ENCODE measurements around the gene PDCD5.
A peak's percentile ranks its signal among the peaks of the same experiment; 100 is the strongest.
"Not testable (repeated sequence)": the region's sequence is repeated elsewhere in the genome, so short reads cannot be mapped to it uniquely, and the experiment has no call there.

Gene PDCD5

DNA sequence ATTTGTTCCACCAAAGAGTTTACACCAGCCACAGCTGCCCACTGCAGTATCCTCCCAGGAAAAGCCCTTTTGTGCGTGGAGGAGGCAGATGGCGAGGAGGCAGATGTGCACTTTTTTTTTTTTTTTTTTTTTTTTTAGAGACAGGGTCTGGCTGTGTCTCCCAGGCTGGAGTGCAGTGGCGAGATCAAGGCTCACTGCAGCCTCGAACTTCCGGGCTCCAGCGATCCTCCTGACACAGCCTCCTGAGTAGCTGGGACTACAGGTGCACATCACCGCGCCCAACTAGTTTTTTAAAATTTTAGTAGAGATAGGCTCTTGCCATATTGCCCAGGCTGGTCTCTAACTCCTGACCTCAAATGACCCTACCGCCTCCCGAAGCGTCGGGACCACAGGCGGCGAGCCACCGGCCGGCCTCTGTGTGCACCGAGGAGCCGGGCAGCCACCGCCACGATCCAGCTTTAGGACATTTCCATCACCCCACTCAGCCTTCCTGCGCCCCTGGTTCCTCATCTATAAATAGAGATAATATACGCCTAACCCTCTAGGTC lies 563 bp upstream of the PDCD5 start:
- DNase-seq: no peak

DNA sequence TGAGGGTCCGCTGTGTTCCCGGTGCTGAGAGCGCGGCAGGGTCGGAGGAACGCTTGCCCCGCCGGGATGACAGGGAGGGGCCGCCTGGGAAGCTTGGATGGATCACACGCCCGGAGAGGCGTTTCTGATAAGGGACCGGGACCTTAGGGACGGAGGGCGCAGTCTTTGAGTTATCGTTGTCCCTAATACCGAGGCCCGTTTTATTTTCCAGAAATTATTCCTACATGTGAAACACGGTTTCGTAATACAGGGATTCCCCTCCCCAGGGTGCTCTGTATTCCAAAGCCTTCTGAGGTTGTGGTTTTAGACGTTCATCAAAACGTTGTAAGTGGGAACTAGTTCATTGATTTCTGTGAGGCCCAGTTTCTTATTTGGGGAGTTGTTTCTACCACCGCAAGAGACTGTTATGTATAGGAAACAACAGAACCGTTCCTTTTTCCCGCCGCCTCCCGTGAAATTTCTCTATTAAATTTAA lies 752 bp downstream of the PDCD5 start:
- no peak for DNase-seq

DNA sequence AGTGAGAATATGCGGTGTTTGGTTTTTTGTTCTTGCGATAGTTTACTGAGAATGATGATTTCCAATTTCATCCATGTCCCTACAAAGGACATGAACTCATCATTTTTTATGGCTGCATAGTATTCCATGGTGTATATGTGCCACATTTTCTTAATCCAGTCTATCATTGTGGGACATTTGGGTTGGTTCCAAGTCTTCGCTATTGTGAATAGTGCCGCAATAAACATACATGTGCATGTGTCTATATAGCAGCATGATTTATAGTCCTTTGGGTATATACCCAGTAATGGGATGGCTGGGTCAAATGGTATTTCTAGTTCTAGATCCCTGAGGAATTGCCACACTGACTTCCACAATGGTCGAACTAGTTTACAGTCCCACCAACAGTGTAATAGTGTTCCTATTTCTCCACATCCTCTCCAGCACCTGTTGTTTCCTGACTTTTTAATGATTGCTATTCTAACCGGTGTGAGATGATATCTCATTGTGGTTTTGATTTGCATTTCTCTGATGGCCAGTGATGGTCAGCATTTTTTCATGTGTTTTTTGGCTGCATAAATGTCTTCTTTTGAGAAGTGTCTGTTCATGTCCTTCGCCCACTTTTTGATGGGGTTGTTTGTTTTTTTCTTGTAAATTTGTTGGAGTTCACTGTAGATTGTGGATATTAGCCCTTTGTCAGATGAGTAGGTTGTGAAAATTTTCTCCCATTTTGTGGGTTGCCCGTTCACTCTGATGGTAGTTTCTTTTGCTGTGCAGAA lies 6.9 kb downstream of the PDCD5 start:
- not testable (repeated sequence) for DNase-seq

DNA sequence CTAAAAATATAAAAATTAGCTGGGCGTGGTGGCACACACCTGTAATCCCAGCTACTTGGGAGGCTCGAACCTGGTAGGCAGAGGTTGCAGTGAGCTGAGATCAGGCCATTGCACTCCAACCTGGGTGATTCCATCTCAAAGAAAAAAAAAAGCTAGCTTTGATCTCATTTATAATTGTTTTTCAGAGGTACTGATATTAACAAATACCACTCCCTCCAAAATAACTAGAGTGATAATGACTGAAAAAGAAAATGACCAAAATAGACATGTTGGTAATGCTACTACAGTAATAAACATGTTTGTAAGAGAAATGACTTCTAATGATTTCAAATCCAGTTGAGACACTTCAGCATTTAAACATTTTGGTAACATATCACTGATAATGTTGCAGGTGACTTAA lies 13.0 kb downstream of the PDCD5 start:
- DNase-seq: no peak

DNA sequence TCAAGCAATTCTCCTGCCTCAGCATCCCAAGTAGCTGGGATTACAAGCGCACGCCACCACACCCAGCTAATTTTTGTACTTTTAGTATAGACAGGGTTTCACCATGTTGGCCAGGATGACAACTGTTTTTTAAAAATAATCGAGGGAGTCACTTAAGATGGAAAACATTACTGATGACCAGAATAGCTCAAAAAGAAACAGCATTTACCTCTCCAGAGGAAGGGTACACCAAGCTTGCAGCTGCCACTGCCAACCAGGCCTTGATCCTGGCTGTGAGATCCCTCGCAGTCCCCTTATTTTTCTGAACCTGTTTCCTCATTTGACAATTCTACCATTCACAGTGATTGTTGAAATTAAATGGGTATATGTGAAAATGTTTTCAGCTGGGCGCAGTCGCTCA lies 14.5 kb downstream of the PDCD5 start:
- DNase-seq: no peak

DNA sequence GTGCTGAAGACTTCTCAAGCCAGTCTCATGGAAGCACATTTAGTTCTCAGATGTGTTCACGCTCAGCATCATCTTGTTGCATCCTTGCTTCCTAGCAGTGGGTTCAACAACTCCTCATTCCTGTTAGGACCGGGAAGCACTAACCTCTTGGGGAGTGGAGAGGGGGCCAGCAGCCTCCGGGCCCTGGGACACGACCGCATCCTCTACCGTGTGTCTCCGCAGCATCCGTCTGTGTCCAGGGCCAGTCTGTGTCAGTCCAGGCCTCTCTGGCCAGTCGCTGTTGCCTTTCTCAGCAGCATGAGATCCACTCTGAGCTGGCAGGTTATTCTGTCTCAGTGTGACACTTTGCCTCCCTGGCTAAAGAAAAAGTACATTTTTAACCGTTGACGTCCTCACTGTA lies 17.0 kb downstream of the PDCD5 start:
- DNase-seq: no peak

DNA sequence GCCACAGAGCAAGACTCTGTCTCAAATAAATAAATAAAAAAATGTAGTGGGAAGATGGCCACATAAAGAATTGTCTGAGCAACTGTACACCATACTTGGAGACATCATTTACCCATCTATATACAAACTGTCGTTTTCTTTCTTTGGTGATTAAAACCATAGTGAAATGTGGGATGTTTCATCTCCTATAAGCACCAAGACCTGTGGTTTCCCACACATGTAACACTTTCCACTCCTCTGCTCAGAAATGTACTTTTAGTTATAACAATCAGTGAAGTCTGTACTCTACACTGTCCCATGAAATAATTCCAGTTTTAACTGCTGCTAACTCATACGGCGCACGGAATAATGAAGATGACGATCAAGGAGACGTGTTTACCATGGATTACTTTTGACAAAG lies 18.3 kb downstream of the PDCD5 start:
- DNase-seq: no peak

DNA sequence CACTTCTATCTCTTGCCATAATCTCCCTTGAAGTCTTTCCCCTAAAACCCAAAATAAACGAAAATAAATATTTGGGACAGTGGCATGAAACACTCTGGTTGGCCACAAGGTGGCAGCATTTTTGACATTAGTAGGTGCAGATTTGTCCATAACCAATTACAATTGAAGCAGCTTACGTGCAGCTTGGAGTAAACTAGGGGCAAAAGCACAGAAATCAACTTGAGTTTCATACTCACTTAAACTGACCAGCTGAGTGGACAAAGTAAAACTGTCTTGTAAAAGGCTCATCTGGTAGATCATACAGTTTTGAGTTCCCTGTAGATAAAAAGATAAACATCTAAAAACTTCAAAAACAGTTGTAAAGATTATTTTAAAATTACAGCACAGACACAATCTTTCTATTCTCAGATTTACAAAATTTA lies 18.8 kb downstream of the PDCD5 start:
- peak; percentile 37 for DNase-seq

DNA sequence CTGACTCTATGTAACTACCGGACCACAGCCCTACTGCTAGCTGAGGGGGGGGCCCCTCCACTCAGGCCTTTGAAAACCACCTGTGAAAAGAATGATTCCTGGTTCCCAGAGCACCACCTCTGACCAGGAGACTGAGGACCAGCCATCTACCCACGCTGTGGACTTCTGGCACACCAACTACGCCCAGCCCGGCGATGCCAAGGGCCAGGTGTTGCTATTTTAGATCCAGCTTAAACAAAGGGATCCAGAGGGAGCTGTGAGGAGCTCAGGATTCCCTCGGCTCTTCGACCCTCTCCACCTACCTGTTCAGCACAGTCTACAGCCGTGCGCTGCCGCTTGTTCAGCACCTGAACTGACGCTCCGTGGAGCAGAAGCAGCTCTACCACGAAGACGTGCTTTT lies 23.0 kb downstream of the PDCD5 start:
- DNase-seq: no peak

DNA sequence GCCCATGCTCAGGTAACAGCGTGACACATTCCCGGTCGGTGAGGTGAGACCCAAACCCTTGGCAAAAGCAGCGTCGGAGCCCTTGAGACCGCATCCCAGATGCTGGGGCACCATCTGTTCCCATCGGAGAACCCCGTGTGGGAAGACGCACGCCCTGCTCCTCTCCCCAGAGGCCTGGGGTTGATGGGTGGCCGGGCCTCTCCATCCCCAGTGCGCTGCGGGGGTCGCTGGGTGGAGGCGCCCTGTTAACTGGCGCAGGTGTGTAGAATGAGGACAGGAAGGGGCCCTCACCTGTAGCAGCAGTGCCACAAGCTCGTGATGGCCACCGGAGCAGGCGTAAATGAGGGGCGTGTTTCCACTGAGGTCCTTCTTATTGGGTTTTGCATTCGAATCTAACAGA lies 24.6 kb downstream of the PDCD5 start:
- no peak for DNase-seq

DNA sequence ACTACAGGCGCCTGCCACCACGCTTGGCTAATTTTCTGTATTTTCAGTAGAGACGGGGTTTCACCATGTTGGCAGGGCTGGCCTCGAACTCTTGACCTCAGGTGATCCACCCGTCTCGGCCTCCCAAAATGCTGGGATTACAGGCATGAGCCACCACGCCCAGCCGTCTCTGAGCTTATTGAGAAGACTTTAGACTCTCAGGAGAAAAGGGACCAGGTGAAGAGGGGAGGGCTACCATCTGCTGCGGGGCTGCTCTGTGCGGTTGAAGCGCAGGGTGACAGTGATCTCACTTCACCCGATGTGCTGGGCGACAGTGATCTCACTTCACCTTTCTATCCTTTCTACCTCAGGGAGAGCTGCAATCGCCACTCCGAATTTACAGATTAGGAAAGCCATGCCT lies 25.3 kb downstream of the PDCD5 start:
- DNase-seq: no peak

DNA sequence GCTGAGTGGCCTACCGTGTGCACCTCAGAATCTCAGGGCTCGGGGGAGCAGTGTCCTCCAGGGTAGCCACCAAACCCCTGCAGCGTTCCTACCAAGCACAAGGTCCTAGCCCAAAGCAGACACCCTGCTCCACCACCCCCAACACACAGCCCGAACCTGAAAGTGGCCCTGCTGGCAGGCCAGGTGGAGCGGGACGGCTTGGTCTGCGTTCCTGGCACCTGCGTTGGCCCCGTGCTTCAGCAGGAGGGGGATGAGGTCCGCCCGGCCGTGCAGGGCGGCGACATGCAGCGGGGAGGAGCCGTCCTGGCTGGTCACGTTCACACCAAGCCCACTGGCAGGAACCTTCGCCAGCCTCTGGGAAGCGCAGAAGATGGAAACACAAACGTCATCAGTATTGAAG lies 26.5 kb downstream of the PDCD5 start:
- no peak for DNase-seq

DNA sequence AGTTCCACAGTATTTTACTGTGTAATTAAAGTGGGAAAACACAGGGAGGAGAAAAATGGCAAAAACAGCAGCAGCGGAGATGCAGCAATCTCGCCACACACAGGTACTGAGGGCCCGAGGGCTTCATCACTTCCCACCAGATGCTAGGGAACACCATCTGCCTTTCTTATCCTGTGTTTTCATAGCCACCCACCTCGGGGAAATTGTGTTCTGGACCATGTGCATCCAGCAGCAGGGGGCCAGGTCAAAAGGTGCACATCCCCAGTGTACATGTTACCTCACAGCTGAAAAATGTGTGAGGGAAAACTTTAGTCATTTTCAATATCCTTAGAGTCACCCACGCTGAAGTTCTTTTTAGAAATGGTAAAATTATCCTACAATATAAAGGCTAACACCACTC lies 30.2 kb downstream of the PDCD5 start:
- no peak for DNase-seq

DNA sequence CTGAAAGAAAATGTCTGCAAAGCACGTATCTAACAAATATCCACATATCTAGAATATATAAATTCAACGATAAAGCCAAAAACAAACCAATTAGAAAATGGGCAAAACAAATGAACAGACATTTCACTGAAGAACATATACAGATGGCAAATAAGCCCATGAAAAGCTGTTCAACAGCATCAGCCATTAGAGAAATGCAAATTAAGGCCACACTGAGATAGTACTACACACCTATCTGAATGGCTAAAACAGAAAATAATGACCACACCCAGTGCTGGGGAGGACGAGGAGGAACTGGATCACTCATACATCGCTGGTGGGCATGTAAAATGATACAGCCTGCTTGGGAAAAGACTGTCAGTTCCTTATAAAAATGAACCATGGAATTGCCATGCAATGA lies 32.0 kb downstream of the PDCD5 start:
- no peak for DNase-seq

DNA sequence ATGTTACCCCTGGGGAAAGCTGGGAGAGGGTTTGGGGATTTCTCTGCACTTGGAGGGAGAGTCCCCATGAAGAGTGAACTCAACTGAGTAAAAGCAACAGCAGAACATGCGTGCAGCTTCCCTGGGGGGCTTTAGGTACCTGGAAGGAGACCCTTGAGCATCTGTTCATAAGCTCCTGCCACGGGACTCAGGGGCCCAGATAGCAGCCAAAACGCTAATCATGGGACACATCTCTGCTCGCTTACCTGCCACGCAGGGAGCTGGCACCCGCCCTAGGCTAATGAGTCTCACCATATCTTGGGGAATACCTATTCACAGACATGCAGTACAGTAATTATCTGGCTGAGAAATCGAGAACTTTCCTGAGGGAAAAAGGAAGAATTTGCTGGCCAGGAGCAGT lies 33.9 kb downstream of the PDCD5 start:
- DNase-seq: no peak

DNA sequence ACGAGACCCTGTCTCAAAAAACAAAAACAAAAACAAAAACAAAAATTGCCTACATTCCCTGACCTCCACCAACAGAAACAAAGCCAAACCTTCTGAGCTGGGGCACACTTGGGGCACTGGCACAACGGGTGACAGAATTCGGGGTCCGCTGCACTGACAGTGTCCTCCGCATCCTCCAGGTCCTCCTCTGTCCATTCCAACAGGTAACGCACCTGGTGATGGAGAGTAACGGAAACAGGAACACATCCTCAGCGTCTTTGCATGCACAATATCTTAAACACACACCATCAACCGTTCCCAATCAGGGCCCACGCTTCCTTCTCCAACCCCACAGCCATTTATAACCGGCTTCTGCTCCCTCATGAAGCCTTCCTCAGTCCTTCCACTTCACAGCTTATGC lies 34.6 kb downstream of the PDCD5 start:
- no peak for DNase-seq

DNA sequence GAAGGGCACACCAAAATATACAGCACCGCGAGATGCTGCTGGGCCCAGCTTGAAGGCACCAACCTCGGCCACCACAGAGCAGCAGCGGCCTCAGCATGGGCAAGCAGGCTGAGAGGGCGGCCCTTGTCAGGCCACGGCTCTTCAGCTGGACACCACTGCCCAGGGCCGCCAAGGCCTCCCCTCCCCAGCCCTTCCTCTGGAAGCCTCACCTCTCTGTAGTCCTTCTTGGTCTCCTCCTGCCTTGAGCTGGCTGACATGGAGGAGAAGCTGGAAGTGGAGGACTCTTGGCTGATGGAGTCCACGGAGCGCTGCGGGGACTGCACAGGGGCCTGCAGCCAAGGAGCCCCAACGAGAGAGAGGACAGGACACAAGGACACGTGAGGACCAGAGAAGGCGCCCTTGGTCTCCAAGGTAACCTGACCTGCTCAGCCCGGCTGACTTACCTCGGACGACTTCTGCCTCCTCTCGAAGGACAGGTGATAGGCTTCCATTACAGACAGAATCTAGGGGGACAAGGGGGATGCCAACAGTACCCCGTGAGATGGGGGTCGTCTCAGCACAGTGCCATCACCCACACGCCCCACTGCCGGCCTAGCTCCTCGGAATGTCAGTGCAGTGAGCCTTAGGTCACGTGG lies 38.2 kb downstream of the PDCD5 start:
- DNase-seq: no peak

DNA sequence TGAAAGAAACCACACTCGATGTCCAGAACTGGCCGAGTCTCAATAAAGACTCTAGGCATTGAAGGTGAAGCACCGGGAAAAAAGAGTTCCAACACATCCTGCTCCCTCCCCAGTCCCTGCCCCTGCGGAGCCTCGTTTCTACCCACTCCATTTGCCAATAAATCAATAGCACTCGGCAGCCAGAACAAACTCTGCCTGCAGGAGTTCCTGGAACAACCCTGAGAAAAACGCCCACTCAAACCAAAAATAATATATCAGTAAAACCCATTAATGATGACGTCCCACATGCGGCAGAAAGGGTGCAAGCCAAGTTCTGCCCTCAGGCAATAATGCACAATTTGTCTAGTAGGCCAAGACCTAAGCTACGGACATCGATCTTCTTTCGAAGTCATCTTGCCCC lies 41.0 kb downstream of the PDCD5 start:
- no peak for DNase-seq

DNA sequence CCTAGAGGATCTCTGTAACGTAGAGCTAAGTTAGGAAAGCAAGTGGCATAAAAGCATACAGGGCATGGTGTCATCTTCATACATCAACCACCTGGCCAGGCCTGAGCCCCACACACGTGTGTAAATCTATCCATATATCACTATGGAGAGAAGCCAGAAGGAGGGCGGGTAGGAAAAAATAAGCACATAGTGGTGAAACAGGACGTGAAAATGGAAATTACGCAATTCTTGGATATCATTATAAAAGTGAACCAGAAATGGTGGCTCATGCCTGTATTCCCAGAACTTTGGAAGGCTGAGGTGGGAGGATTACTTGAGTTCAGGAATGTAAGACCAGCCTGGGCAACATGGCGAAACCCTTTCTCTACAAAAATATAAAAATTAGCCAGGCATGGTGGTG lies 43.4 kb downstream of the PDCD5 start:
- no peak for DNase-seq

DNA sequence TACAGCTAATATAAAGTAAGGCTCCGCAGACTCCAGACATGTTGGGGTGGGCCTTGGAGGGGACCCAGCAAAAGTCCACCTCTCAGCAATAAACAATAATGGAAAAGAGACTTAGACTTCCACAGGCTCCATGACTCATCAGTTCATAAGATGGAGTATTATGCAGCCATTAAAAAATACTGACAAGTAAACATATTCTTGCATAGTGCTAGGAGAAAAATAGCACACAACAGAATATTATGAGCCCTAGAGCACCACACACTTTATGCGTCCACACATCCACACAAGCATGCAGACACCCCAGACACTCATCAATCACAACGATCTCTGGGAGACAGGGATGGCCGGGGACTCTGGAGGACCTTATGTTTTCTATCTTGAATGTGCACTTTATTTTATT lies 46.0 kb downstream of the PDCD5 start:
- DNase-seq: no peak

DNA sequence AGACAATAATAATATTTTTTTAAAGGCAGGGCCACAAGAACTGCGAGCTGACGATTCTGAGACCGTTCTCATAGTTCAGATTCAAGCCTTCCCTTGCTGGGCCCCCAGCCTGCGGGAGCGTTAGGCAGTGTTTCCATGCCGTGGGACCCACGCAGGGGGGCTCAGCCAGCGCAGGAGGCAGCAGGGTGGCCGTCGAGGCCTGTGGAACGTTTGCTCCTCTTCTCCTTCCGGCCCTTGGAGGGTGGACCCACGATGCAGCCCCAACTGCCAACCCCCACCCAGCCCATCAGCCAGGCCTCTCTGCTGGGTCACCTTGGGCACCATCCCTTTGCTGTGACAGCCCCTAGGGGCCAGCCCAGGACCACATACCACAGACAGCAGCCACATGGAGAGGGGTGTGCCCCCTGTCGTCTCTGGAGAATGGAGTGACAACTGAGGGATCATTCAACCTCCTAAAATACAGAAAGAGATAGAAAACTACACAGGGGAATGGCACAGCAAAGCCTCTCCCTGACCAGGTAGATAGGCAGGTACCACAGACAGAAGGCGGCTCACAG lies 46.8 kb downstream of the PDCD5 start:
- DNase-seq: no peak

DNA sequence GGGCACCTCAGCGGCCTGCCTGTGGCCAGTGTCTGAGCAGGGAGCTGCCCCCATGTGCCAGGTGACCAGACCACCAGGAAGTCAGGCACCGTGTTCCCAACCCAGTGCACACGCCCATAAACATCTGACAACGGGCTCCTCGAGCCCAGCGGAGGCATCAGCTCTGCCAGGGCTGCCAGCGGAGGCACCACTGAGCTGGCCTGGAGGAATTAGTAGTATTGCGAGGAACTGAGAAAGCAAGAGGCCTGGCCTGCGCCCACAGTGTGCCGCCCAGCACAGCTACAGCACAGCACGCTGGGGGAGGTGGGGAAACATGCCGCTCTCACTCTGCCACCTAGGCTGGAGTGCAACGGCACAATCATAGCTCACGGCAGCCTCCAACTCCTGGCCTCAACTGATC lies 49.3 kb downstream of the PDCD5 start:
- no peak for DNase-seq

DNA sequence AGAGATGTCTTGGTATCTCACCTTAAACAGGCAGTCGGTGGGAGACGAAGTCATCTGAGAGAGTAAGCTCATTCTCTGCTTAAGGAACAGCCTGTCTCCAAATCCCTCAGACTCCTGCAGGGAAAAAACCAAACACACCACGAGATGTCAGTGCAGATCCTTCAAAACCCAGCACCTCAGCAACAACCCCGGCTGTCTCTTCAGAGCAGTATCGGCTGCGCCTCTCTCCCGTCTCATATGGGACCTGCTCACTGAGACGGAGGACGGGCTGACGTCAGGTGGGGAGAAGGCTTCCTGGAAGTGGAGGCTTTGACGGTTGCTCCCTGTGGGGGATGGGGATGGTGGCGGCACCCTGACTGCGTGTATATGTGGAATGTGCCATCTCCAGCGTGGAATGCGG lies 50.4 kb downstream of the PDCD5 start:
- DNase-seq: no peak
